ENCODE results near the gene RPS18. TPM values are rescaled to one million over a fixed set of nuclear protein-coding genes. Genes with fewer than 3 reads are reported as not detected.
"Not testable (repeated sequence)": the region's sequence is repeated elsewhere in the genome, so short reads cannot be mapped to it uniquely, and the experiment has no call there.

The RPS18 gene
- 3,127 and 3,683 TPM in 2 replicates for total RNA-seq

DNA sequence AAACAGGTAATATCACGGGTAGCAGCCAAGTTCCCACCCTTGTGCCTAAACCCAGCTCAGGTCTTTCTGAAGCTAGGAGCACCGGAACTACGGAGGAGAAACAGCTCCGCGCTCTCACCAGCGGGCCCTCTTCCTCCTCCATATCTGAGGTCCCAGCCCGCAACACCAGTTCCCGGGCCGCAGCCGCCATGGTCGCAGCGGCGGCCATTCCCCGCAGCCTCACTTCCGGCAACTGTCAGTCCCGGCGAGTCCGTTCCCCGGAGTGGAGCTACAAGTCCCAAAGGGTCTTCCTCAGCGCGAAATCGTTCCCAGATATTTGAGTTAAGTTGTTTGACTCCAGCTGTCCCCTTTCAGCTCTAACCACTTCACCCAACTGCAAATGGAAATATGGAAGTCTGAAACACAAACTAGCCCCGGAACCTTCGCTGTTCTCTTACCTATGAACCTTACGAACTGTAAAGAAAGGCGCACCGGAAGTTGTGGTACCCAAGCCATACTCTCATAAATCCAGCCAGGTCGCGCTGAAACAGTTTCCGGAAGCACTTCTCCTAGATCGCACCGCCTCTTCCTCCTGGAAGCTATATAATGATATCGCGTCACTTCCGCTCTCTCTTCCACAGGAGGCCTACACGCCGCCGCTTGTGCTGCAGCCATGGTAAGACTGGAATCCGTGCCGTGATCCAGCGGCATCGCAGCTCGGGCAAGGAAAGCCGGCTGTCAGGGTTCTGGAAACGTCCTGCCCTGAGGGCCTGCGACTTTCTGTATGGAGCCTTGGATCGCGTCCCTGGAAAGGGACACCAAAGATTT, at the start of gene RPS18, which contains the start of gene VPS52:
Gene RPS18 (plus strand): TSS at position 608 of the 807 bp plus-strand sequence. CDS start 45 bp downstream, at position 653.
Gene VPS52 (minus strand): TSS at position 409 of the 807 bp plus-strand sequence. CDS start 201 bp downstream, at position 208.
- peak; percentile 100 for DNase-seq (ENCODE audit: low read depth in 2 of 2)

DNA sequence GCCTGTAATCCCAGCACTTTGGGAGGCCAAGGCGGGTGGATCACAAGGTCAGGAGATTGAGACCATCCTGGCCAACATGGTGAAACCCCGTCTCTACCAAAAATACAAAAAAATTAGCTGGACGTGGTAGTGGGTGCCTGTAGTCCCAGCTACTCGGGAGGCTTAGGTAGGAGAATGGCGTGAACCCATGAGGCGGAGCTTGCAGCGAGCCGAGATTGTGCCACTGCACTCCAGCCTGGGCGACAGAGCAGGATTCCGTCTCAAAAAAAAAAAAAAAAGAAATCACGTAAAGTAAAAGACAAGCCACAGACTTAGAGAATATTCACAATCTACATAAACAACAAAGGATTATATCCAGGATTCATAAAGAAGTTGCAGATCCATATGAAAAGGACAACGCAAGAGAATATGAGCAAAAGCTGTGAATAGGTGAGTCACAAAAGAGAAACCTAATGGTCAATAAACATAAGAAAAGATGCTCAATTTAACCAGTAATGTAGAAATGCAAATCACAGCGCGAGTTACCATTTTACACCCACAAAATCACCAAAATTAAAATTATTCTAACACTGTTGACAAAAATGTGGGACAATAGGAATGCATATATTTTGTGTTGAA, 45.3 kb upstream of the RPS18 start:
- DNase-seq (ENCODE audit: low read depth in 2 of 2) = not testable (repeated sequence)

DNA sequence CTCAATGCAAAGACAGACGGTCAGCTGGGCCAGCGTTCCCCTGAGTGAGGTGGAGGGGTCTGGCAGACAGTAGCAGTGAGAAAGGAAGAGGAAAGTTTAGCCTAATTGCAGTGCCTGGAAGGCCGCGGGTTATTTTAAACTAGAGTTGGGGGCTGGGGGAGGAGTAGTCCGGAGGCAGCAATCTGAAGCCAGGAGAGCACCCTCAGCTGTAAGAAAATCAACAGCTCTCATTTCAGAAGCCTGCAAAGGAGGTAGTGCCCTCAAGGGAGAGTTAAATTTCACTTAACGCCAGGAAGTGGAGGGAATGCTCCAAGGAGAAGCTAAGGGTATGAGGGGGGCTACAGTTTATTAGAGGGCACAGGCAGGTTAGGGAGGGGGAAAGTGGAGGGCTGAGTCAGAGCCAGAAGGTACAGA, 36.6 kb upstream of the RPS18 start:
- no peak for DNase-seq (ENCODE audit: low read depth in 2 of 2)

DNA sequence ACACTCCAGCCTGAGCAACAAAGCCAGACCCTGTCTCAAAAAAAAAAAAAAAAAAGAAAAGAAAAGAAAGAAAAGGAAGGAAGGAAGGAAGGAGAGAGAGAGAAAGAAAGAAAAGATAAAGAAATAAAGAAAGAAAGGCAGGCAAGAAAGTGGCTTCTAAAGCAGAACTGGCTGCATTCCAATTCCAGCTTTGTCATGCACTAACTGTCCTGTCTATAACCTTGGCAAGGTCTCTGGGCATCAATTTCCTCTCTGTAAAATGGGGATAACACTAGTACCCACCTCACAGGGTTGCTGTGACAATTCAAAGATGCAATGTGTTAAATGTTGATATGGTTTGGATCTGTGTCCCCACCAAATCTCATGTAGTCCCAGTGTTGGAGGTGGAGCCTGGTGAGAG, 35.5 kb upstream of the RPS18 start:
- no peak for DNase-seq (ENCODE audit: low read depth in 2 of 2)

DNA sequence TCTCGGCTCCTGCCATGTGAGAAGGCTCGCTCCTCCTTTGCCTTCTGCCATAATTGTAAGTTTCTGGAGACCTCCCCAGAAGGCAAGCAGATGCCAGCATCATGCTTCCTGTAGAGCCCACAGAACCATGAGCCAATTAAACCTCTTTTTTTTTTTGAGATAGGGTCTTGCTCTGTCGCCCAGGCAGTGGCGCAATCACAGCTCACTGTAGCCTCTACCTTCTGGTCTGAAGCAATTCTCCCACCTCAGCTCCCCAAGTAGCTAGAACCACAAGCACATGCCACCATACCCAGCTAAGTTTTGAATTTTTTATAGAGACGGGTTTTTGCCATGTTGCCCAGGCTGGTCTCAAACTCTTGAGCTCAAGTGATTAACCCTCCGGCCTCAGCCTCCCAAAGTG, 35.0 kb upstream of the RPS18 start:
- DNase-seq (ENCODE audit: low read depth in 2 of 2) = no peak

DNA sequence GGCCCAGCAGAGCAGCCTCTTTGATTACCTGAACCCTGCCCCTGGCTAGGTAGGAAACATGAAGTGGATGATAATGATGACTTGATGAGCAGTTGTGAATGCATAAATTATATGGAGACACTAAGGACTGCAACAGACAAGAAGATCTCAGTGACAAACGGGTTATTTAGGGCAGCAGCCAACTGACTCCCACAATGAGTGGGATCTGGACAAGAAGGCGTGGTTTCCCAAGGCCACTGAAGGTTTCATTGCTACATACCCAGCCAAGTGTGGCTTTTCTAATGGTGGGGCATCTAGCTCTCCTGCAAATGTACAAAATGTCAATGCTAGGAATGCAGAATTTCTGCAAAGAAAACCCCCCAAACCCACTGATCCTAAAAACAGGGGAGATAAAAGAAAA, 34.1 kb upstream of the RPS18 start:
- DNase-seq (ENCODE audit: low read depth in 2 of 2) = no peak

DNA sequence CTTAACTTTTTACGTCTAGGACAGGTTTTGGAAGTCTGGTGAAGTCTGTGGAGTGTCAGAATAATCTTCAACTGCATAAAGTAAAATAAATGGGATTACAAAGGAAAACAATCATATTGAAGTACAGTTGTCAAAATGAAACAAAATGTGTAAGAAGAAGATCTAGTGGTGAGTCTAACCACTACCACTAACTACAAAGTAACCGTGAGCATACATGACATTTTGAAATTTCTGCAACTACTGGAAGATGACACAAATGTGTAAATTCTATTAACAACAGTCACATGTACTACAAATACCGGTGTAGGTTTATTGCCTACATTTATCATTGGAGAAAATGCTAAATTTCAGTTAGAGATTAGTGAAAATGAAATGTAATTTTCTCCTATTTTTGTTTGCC, 29.9 kb upstream of the RPS18 start:
- DNase-seq (ENCODE audit: low read depth in 2 of 2) = no peak

DNA sequence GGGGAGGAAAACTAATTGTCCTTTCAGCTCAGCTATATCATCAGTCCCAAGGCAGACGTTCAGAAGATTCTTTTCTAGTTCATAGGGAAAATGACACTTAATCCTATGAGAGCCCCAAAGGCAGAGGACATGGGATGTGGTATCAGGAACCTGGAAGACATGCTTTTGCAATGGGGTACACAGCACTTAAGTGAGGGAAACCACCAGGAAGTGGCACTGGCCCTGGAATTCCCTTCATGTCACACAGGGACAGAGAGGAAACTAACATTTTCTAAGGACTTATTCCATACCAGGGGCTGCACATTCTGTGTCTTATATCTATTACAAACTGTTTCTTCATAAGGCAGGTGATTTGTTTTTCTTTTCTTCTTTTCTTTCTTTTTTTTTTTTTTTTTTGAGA, 28.4 kb upstream of the RPS18 start:
- DNase-seq (ENCODE audit: low read depth in 2 of 2) = no peak

DNA sequence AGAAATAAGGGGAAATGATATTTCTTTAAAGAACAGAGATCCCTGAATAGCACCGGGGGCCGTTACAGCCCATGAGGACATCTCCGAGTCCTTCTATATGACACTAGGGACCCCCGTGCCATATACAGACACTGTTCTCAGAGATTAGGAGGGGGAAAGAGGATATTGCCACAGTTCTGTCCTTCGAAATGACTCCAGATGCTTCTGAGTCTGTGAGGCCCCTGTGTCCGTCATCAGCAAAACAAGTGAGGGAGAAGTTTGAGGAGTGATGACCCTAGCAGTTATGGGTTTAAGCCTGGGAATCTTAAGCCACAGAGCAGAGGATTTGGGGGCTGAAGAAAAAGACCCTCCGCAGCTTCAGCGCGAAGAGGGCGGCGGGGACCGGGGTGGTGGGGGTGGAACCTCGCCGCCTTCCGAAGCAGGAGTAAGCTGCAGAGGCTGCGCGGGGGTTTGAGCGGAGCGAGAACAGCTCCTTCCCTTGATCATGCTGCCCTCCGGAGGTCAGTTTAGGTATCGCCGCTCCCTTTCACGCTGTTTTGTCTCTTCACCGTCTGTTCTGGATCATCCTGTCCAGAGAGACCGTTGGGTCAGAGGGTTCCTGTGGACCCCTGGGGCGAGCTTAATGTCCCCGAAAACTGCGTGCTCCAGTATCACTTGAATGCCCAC, 23.8 kb upstream of the RPS18 start:
- DNase-seq (ENCODE audit: low read depth in 2 of 2) = peak; percentile 68 to 85

DNA sequence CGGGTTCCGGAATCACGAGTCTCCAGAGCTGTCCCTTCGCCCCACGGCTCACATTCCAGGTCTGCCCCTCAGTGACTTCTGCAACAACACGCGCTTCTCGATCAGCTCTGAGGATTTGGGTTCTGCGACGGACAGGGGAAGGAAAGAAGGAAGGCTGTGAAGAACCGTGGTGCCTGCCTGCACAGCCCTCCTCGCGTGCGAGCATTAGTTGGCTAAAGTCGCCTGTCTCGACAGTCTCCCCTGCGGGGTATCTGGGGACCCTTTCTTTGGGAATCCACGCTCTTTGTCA, 23.3 kb upstream of the RPS18 start:
- no peak for DNase-seq (ENCODE audit: low read depth in 2 of 2)

DNA sequence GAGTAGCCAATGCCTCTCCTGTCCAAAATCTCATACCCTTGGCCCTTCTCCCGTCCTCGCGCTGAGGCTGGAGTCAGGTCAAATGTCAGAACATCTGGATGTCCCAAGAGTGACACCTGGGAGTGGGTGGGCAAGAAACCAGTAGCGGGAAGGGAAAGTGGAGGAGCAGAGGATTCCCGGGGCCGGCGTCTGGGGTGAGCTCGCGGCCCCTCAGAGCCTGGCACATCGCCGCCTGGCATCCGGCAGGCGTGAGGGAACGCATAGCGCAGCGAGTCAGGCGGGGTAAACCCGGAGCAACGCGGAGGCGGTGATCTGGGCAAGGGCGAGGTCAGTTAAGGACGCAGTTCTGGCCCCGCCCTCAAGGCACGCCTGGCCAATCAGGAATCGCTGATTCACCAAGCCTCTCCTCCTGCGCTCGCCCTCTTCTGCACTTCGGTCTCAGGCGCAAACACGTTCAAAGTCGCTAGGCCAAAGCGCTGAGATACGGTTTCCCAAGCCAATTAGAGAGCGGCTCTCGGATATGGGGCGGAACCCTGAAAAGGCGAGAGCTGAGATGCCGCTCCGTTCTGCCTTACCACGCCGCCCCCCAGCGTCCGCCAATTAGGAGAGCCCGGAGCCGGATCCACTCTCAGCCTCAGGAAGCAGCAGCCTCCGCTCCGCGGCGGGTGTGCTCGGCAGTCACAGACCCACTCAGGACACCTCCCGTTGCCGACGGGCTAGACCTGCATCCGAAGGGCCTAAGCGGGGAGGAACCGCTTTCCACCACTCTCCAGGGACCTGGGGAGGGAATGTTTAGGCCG, 22.7 kb upstream of the RPS18 start:
- peak; percentile 97 to 99 for DNase-seq (ENCODE audit: low read depth in 2 of 2)

DNA sequence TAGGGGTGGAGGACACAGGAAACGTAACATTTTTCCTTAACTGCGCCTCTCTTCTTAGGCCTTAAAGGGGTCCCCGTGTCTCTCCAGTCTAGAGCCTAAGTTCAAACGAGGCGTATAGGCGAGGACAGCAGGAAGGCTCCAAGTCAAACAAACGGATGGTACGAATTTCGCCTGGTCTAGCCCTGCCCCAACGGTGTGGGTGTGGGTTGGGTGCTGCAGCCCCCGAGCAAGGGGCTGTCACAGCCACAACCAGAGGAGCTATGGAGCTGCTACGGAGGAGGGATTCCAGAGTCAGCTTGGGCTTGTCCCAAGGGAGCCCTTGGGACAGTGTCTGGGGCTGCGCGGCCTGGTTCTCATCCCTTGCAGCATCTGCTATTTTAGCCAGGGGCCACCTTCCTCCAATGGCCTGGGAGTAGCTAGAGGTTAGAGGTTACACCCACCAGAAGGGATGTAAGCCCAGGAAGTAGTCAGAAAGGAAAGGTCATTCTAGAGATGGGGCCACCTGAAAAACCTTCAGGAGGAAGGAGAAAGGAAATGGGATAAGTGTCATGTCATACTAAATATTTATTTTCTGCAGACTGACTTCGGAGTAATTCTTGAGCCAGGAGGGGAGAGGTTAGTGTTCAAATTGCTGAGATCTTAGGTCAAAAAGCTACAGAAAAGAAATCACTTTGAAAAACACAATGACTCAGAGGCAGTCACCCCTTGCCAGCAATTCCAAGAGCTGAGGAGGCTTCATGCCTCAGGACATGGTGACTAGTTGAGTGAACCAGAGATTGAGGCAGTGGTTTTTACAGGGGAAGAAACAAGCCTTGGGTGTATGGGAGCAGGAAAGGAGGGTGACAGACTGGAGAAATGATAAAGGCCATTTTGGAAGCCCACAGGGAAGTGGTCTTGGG, 21.9 kb upstream of the RPS18 start:
- peak in 1 of 2 donors; percentile 35 for DNase-seq (ENCODE audit: low read depth in 2 of 2)

DNA sequence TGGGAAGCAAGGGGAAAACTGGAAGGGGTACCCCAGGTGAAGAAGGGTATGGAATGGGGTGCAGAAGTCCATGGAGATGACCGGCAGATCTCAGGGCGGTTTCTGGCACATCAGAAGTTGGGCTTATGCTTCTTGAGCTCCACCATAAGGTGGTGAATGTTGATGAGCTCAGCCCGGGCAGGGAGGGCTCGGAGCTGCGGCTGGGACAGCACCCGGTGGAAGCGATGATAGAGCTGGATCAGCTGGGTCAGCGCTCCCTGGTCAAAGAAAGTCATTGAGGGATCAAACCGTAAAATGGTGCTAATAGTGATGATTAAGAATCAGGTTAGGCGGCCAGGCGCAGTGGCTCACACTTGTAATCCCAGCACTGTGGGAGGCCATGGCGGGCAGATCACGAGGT, 21.1 kb upstream of the RPS18 start:
- DNase-seq (ENCODE audit: low read depth in 2 of 2) = no peak

DNA sequence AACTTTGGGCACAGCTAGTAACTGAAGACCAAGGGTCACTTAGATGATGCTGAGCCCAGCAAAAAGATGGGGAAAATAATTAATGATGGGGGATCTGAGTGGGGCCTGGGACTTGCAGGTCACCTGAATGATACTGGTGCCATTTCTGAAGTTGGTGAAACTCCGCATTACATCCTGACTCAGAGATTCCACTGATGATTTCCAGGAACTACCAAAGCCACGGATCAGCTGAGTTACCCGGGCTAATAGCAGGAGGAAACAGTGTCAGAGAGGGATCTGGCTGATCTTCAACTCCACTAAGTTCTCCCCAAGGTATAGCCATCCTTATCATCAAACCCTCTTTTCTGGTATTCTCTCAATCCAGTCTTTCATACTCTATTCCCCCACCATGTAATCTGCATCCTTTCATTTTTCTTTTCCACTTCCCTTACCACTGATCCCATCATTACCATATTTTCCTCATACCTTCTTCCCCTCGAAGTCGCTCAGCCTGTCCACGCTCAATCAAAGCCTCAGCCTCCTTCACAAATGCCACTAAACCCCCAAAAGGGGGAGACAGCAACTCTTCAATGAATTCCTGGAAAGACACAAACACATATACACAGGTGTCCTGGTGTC, 20.4 kb upstream of the RPS18 start:
- no peak for DNase-seq (ENCODE audit: low read depth in 2 of 2)

DNA sequence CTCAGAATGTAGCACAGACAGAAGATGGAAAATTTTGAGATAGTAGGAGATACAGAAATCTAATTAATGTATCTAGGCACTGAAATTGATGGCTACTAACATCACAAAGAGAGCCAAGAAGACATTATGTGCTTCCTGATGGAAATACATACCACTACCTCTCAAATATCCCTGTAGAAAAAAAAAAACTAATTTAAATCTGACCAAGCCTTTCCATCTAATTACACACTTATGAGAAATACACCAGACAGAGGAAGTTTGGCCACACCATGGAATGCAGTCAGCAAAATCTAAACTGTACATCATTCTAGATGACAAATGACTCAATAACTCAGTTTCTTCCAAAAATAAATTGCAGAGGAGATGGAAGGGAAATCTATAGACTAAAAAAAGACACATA, 19.1 kb upstream of the RPS18 start:
- DNase-seq (ENCODE audit: low read depth in 2 of 2) = no peak

DNA sequence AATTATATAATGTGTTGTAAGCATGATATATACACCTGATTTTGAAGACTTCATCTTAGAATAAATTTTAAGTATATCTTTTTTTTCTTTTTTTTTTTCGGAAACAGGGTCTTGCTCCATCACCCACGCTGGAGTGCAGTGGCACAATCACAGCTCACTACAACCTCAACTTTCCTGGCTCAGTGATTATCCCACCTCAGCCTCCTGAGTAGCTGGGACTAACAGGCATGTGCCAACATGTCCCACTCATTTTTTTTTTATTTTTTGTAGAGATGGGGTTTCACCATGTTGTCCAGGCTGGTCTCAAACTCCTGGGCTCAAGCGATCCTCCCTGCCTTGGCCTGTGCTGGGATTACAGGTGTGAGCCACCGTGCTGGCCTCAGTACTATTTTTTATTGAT, 17.3 kb upstream of the RPS18 start:
- DNase-seq (ENCODE audit: low read depth in 2 of 2) = no peak

DNA sequence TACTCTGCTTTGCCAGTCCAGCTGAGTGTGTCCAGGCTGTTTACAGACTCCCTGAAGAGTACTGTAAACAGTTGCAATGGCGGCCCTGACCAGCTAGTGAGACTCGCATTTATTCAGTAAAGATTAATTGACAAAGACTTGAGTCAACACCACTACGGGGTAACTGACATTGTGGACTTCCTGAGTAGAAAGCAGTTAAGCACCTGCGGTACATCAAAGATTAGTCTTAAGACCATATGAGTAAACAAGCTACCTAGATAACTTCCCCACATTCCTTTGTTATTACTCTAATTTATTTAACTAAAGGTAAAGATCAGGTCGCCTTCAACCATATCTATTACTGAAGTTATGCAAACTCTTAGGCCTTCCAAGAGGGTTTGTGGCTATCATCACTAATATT, 12.8 kb upstream of the RPS18 start:
- no peak for DNase-seq (ENCODE audit: low read depth in 2 of 2)

DNA sequence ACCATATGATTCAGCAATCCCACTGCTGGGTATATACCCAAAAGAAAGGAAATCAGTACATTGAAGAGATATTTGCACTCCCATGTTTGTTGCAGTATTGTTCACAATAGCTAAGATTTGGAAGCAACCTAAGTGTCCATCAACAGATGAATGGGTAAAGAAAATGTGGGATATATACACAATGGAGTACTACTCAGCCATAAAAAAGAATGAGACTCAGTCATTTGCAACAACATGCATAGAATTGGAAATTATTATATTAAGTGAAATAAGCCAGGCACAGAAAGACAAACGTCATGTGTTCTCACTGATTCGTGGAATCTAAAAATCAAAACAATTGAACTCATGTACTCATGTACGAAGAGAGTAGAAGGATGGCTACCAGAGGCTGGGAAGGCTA, 9.4 kb upstream of the RPS18 start:
- DNase-seq (ENCODE audit: low read depth in 2 of 2) = not testable (repeated sequence)

DNA sequence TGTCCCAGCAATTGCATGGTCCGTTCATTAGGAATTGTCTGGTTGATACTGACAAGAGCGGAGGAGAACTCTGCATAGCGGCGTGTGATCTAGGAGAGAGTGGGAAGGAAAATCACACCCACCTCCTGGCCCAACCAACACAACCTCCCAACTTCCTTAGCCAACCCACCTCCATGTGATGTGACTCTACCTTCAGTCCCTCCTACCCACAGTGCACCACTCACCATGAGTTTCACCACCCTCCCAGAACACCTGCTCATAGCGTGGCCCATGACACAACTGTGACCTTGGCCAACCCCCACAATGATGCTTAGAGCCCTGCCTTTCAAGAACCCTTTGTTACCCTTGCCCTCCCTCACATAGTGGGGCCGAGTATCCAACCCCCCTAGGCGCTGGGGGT, 7.9 kb upstream of the RPS18 start:
- DNase-seq (ENCODE audit: low read depth in 2 of 2) = no peak

DNA sequence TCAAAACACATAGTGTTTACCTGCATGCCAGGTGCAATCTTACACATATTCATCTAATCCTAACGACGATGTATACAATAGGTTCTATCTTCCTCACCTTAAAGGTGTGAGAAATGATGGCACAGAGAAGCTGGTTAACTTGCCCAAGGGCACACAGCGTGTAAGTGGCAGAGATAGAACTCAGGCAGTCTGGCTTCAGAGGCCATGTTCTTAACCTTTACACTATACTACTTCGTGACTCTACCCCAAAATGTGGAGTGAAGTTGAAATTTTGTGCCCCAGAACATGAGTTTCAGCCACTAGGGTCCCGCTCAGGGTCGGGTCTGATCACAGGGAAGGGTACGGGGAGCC, 783 bp upstream of the RPS18 start:
- DNase-seq (ENCODE audit: low read depth in 2 of 2) = no peak

Measured in dermis microvascular lymphatic vessel endothelial cell (primary cell).